Heart right ventricle (tissue), 16 donors: ENCODE results near the gene LCN15. TPM values are rescaled to one million over a fixed set of nuclear protein-coding genes. Genes with fewer than 3 reads are reported as not detected.
"Not testable (repeated sequence)": the region's sequence is repeated elsewhere in the genome, so short reads cannot be mapped to it uniquely, and the experiment has no call there.

Experiments
- ATAC-seq, 8 donors: fragments of 200-7000 bp; cut with Tn5 transposase; one replicate each; pipeline ENCODE4 v1.9.1; 2020; ENCODE audit warnings: mild to moderate bottlenecking in 8 of 8, moderate library complexity in 8 of 8, moderate number of reproducible peaks in 1 of 8
- DNase-seq, 2 donors: peaks; one replicate each; pipeline ENCODE4 v3.0.0-alpha.2; 2020
- H3K27ac ChIP-seq, 10 donors: fragments of 200-600 bp; sonication (generic) in 2 of 10; one replicate each; pipeline versions ENCODE4 v1.5.0 to v1.8.0; 2020 to 2022; ENCODE audit warnings: mild to moderate bottlenecking in 3 of 10
- H3K27me3 ChIP-seq, 7 donors: fragments of 200-600 bp; one replicate each; pipeline ENCODE4 v1.8.0; 2021 to 2022; ENCODE audit warnings: mild to moderate bottlenecking in 2 of 7
- H3K36me3 ChIP-seq, 9 donors: fragments of 200-600 bp; sonication (generic) in 1 of 9; one replicate each; pipeline versions ENCODE4 v1.5.0 to v1.8.0; 2020 to 2022; ENCODE audit warnings: mild to moderate bottlenecking in 2 of 9
- H3K4me1 ChIP-seq, 9 donors: fragments of 200-600 bp; sonication (generic) in 1 of 9; one replicate each; pipeline versions ENCODE4 v1.5.0 to v1.8.0; 2020 to 2022; ENCODE audit warnings: mild to moderate bottlenecking in 4 of 9
- H3K4me3 ChIP-seq, 10 donors: fragments of 200-600 bp; sonication (generic) in 2 of 10; one replicate each; pipeline versions ENCODE4 v1.5.0 to v1.8.0; 2020 to 2022; ENCODE audit warnings: mild to moderate bottlenecking in 7 of 10, moderate library complexity in 2 of 10
- H3K9me3 ChIP-seq, 11 donors: fragments of 200-600 bp in 10 of 11; sonication (generic) in 2 of 11; one replicate each; pipeline versions ENCODE4 v1.5.0 to v1.8.0; 2013 to 2022; ENCODE audit warnings: mild to moderate bottlenecking in 2 of 11, control low read depth in 1 of 11, moderate library complexity in 1 of 11
- WGBS, 2 donors: extraction: QIAGEN DNeasy Blood & Tissue Kit; methylation state at CpG; one replicate each; pipeline ENCODE4 v1.1.7; 2013; ENCODE audit warnings: inconsistent platforms in 1 of 2; 5-methylcytosine and 5-hydroxymethylcytosine counted together
- intact Hi-C, 10 donors: fragments of 100-400 bp; cut with DNase I; formaldehyde crosslinking; loops; one replicate each; pipeline versions ENCODE4 v1.11.1 to v1.14.2; 2022
- polyA plus RNA-seq, 2 donors: library from polyadenylated mRNA; stranded (reverse); fragments of 200-250 nt; gene quantifications; one replicate each; pipeline ENCODE4 v1.2.3, GENCODE V29; 2013
- total RNA-seq, 10 donors: library from RNA; stranded (reverse); fragmentation: NEBNext Ultra II Directional in 3 of 10; extraction: Animal tissue kit (Norgen Biotek cat#: 25700) in 3 of 10; gene quantifications; one replicate each; pipeline versions ENCODE4 v1.2.1 to v1.2.4, GENCODE V29; 2021 to 2023
- TF ChIP-seq, protein P1 (sequence below), 9 donors: fragments of 200-600 bp; sonication (generic) in 2 of 9; IDR thresholded peaks; one replicate each; pipeline versions ENCODE4 v1.5.0 to v1.8.0; 2021 to 2022; ENCODE audit warnings: antibody characterized with exemption in 9 of 9, mild to moderate bottlenecking in 5 of 9, moderate library complexity in 1 of 9
- donor health status: Arrhythmogenic right ventricular cardiomyopathy.
- donor health status: ischemic (EF 13 %, LVEDD 7.1; RV severe dilation, severe dysfunction).
- donor health status: healthy with polysubstance abuse.
- donor health status: DM: no; HTN: yes; CAD: no.
- donor health status: DM: no; HTN: no; CAD: no.
- donor health status: ischemic (EF 25% LVEDD 6.9; RV normal size, moderate dysfunction).
- donor health status: ischemic (EF 25% LVEDD 5.7; RV mildly dilated, moderate dysfunction).
- donor health status: healthy.
- donor health status: DM: yes; HTN: yes; CAD: no.
- donor health status: Ischemic cardiomyopathy.
- donor health status: ischemic (EF 35%, LVEDD 5.7; RV mildly dilated, moderate dysfunction).
- donor health status: nonischemic (EF 11% LVEDD 7.7; RV severe dilation, severe dysfunction).
- donor health status: DM: yes; HTN: yes; CAD: no.
- donor health status: PGD.
- donor health status: ischemic (EF 29% LVEDD 5.4; RV normal size, mild dysfunction).
- donor health status: nonischemic (EF 23%, LVEDD 6.1; RV moderate dilation, normal function).

Gene LCN15
- total and polyA plus RNA-seq, 12 donors: 0.85 to 20.1 (median 1.3) TPM; not detected in 7

DNA sequence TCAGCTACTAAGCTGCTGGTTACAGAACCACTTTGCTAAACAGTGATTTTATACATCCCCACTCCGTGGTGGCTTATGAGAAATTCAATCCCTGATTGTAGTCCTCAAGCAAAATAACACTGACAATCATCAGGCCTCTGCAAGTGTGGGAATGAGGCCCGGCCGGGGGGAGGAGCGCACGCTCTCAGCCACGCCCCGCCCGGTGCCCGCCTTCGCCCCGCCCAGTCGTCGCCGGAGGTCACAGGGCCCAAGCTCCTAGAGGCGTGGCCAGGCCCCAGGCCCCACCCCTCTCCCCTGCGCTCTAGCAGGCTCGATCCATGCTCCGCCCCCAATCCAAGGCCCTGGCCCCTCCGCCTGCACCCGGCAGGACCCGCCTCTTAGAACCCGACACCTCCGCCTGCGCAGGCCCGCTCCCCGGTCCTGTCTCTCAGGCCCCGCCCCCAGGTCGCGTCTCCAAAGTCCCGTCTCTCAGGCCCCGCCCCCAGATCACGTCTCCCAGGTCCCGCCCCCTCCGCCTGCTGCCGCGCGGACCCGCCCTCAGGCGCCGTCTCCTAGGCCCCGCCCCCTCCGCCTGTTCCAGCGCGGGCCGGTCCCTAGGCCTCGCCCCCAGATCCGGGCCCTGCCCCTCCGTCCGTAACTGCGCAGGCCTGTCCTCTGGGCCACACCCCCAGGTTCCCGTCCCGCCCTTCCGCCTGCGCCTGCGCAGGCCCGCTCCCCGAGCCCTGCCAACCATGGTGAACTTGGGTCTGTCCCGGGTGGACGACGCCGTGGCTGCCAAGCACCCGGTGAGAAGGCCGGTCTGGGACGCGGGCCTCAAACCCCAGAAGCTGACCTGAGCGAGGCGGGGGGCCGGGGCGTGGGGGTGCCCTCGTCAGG lies 26.6 kb upstream of the LCN15 start, which contains the start of gene TMEM141:
TSS of gene TMEM141 (plus strand) at position 705 of the 876 bp plus-strand sequence. CDS start at position 732, 27 bp downstream.
- Histone ChIP-seq H3K9me3 (no peaks in the 10 kb centered on the region), H3K4me1 (peaks cover 12 to 62% (median 38%) of the 10 kb centered on the region in 9 donors), H3K36me3 (peaks cover 0 to 25% (median 0%) of the 10 kb centered on the region in 9 donors), H3K4me3 (peak within 1 kb of the TSS; percentile 57 to 93 (median 77)), H3K27ac (peak within 1 kb of the TSS; percentile 88 to 98 (median 96)), H3K27me3 (peaks cover 0 to under 1% (median 0%) of the 10 kb centered on the region in 7 donors)
- ATAC-seq (peak; percentile 95 to 98 (median 95)), DNase-seq (peak; percentile 100)
- TF ChIP-seq, protein P1, sequence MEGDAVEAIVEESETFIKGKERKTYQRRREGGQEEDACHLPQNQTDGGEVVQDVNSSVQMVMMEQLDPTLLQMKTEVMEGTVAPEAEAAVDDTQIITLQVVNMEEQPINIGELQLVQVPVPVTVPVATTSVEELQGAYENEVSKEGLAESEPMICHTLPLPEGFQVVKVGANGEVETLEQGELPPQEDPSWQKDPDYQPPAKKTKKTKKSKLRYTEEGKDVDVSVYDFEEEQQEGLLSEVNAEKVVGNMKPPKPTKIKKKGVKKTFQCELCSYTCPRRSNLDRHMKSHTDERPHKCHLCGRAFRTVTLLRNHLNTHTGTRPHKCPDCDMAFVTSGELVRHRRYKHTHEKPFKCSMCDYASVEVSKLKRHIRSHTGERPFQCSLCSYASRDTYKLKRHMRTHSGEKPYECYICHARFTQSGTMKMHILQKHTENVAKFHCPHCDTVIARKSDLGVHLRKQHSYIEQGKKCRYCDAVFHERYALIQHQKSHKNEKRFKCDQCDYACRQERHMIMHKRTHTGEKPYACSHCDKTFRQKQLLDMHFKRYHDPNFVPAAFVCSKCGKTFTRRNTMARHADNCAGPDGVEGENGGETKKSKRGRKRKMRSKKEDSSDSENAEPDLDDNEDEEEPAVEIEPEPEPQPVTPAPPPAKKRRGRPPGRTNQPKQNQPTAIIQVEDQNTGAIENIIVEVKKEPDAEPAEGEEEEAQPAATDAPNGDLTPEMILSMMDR (IDR thresholded peaks at IDR 0.05): no peak
- intact Hi-C loops: loop anchor here in 5 of 10 donors (1.0 to 10.0 kb wide), 7 partner anchors 54 to 236 kb away; partner anchors contain the start of genes FBXW5 (in 5 of the 5), PHPT1 (in 3 of the 5), C8G (in 2 of the 5) and ABCA2 (in 1 of the 5)
- WGBS, 2 donors: 0 to 1% methylated on average over 53 to 70 of the region's 70 CpGs

DNA sequence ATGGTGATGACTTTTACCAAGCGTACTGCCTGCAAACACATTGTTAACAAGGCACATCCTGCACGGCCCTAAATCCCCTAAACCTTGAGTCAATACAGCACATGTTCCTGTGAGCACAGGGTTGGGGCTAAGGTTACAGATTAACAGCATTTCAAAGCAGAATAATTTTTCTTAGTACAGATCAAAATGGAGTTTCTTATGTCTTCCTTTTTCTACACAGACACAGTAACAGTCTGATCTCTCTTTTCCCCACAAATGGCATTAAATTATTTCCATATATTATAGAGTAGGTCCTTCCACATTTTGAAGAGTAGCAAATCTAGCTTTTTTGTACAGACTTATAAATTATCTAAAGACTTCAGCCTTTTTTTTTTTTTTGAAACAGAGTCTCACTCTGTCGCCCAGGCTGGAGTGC lies 25.2 kb upstream of the LCN15 start:
- Histone ChIP-seq H3K4me1 (peaks cover 12 to 49% (median 26%) of the 10 kb centered on the region in 9 donors), H3K36me3 (peaks cover 0 to 23% (median 0%) of the 10 kb centered on the region in 9 donors), H3K27me3 (no peaks in the 10 kb centered on the region), H3K4me3 (no peak overlapping the region), H3K27ac (peak overlapping the region in 4 of 10 donors; percentile 51 to 96 (median 96)), H3K9me3 (no peaks in the 10 kb centered on the region)
- 81 to 82% methylated on average over 3 of the region's 3 CpGs for WGBS, 2 donors
- ATAC-seq: no peak
- intact Hi-C loops: loop anchor here in 6 of 10 donors (5.0 to 10.0 kb wide), 5 partner anchors 158 to 445 kb away; partner anchors contain the start of genes C8G (in 1 of the 6), FUT7 (in 1 of the 6) and SLC34A3 (in 1 of the 6)
- TF ChIP-seq, protein P1 (IDR thresholded peaks at IDR 0.05): no peak
- no peak for DNase-seq

DNA sequence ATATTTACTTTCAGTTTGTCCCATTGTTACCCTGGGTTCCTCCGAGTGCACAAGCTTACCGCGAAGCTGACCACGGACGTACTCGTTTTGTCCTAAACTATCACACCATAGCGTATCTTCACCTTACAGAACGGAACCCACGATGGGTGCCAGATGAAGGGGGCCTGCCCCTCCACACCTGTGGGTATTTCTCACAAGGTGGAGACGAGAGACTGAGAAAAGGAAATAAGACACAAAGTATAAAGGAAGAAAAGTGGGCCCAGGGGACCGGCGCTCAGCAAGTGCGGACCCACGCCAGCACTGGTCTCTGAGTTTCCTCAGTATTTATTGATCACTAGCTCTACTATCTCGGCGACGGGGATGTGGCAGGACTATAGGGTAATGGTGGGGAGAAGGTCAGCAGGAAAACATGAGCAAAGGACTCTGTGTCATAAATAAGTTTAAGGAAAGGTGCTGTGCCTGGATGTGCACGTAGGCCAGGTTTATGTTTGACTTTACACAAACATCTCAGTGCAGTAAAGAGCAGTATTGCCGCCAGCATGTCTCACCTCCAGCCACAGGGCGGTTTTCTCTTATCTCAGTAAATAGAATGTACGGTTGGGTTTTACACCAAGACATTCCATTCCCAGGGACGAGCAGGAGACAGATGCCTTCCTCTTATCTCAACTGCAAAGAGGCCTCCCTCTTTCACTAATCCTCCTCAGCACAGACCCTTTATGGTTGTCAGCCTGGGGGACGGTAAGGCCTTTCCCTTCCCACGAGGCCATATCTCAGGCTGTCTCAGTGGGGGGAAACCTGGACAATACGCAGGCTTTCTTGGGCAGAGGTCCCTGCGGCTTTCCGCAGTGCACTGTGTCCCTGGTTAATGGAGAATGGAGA lies 24.6 kb upstream of the LCN15 start:
- peaks cover 12 to 45% (median 26%) of the 10 kb centered on the region in 9 donors for H3K4me1 ChIP-seq
- H3K4me3 ChIP-seq: peak overlapping the region in 2 of 10 donors; percentile 10 to 26
- peak overlapping the region in 5 of 10 donors; percentile 12 to 56 (median 33) for H3K27ac ChIP-seq
- 60 to 69% methylated on average over 26 to 27 of the region's 27 CpGs for WGBS, 2 donors
- intact Hi-C loops: loop anchor here in 6 of 10 donors (5.0 to 10.0 kb wide), 5 partner anchors 158 to 446 kb away; partner anchors contain the start of genes C8G (in 1 of the 6), FUT7 (in 1 of the 6) and SLC34A3 (in 1 of the 6)
- not testable (repeated sequence) for H3K9me3 ChIP-seq, H3K27me3 ChIP-seq, DNase-seq, ATAC-seq
- peaks cover 0 to 16% (median 0%) of the 10 kb centered on the region in 9 donors for H3K36me3 ChIP-seq

DNA sequence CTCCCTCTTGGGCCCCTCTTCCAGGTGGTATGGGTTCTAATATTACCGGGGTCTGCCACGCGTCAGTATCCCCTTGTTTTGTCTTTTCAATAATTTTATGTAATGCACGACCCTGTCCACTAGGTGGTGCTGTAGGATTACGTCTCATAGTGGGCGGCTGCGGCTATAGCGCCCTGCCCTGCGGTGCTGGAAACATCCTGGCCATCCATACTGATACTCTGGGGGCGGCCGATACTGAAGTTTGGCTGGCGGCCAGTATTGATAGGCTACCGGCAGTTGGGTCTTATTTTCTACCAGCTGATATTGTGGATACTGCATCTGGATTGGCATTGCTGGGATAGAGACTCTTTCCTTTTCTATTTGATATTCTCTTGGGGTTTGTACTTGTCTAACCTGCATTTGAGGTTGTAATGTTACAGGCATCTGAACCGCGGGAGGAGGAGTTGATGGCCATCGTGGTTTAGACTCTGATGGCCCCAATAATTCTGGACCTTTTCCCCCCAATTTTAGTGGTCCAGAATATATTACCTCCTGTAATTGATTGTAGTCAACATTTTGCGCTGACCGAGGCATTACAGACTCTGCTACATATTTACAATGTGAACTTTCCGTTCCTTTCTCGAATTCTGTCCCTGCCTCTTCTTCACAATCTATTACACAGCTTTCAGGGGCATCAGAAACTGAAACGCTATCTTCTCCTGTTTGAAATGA lies 23.5 kb upstream of the LCN15 start:
- no peaks in the 10 kb centered on the region for H3K9me3 ChIP-seq
- H3K27ac ChIP-seq: peak overlapping the region in 3 of 10 donors; percentile 12 to 33 (median 28)
- H3K4me3 ChIP-seq: peak overlapping the region in 3 of 10 donors; percentile 1 to 26 (median 13)
- DNase-seq (peak in 1 of 2 donors; percentile 73), ATAC-seq (no peak)
- 15 to 17% methylated on average over 21 of the region's 21 CpGs for WGBS, 2 donors
- no peaks in the 10 kb centered on the region for H3K27me3 ChIP-seq
- H3K4me1 ChIP-seq: peaks cover 12 to 44% (median 26%) of the 10 kb centered on the region in 9 donors
- TF ChIP-seq, protein P1 (IDR thresholded peaks at IDR 0.05): peak; percentile 77 to 89 (median 85)
- H3K36me3 ChIP-seq: peaks cover 0 to 6% (median 0%) of the 10 kb centered on the region in 9 donors
- intact Hi-C loops: loop anchor here in 8 of 10 donors (1.0 to 10.0 kb wide), 8 partner anchors 159 to 447 kb away; partner anchors contain the start of genes C8G (in 1 of the 8), FUT7 (in 1 of the 8) and SLC34A3 (in 1 of the 8)

DNA sequence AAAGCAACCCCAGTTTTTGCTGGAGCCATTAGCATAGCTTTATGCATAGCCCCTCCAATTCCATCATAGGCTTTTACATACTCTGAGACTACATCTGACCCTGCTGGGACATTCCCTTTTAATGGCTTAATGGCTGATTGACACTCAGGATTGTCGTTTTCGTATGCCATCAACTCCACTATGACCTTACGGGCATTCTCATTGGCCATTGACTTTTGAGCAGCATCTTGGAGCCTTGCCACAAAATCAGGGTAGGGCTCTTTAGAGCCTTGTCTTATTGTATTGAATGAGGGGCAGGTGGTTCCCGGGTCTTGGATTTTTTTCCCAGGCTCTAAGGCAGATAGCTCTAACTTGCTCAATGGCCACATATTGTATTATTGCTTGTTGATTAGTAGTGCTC lies 22.7 kb upstream of the LCN15 start:
- H3K9me3 ChIP-seq, H3K4me3 ChIP-seq, H3K27ac ChIP-seq, H3K27me3 ChIP-seq, DNase-seq, H3K36me3 ChIP-seq, ATAC-seq: not testable (repeated sequence)
- intact Hi-C loops: loop anchor here in 8 of 10 donors (1.0 to 10.0 kb wide), 8 partner anchors 160 to 448 kb away; partner anchors contain the start of genes C8G (in 1 of the 8), FUT7 (in 1 of the 8) and SLC34A3 (in 1 of the 8)
- peaks cover 8 to 35% (median 17%) of the 10 kb centered on the region in 9 donors for H3K4me1 ChIP-seq
- 23 to 26% methylated on average over 4 of the region's 4 CpGs for WGBS, 2 donors
